GM06990 (cell line): ENCODE results near the gene IFITM2.

Experiments
- DNase-seq: peaks from one replicate; pipeline ENCODE4 v3.0.0-alpha.2; 2011; ENCODE audit not compliant: insufficient read length; ENCODE audit errors: extremely low read depth
- H3K27me3 ChIP-seq: replicated peaks from 2 replicates; pipeline ENCODE4 v1.6.0; 2011; ENCODE audit warnings: low read length; ENCODE audit not compliant: control insufficient read depth, insufficient read depth
- H3K36me3 ChIP-seq: 2 replicates; pipeline ENCODE4 v1.5.1; 2011; ENCODE audit warnings: low read length; ENCODE audit not compliant: control insufficient read depth, insufficient read depth
- H3K4me3 ChIP-seq: replicated peaks from 2 replicates; pipeline ENCODE4 v1.5.1; 2011; ENCODE audit warnings: low read depth, mild to moderate bottlenecking, control low read depth, low read length
- CTCF ChIP-seq: IDR thresholded peaks from 2 replicates; pipeline ENCODE4 v1.5.1; 2011; ENCODE audit warnings: low read length, control low read depth, mild to moderate bottlenecking, inconsistent platforms; ENCODE audit not compliant: insufficient read depth, poor library complexity, severe bottlenecking

IFITM2 gene

GRCh38 chr11:276219-276618 is 31.4 kb upstream of the IFITM2 start:
- DNase-seq = no peak
- Histone ChIP-seq H3K27me3 (no peaks in the 10 kb centered on the region; the same call in 1 of the 2 replicates), H3K4me3 (no peak overlapping the region), H3K36me3 (no peaks in the 10 kb centered on the region)
- TF ChIP-seq CTCF = no peak

- H3K27me3 ChIP-seq = peaks cover 2% of the 10 kb centered on the region; the same call in 1 of the 2 replicates
- no peak for TF ChIP-seq CTCF
- H3K36me3 ChIP-seq = no peaks in the 10 kb centered on the region
- H3K4me3 ChIP-seq = no peak within 1 kb of the TSS
- no peak for DNase-seq
Observed at GRCh38 chr11:278001-278951, 29.3 kb upstream of the IFITM2 start, which contains the start of gene NLRP6. Gene NLRP6 (plus strand): TSS chr11:278407. CDS start chr11:278570, 163 bp downstream.

- H3K27me3 ChIP-seq = peaks cover 2% of the 10 kb centered on the region; the same call in 1 of the 2 replicates
Observed at GRCh38 chr11:279040-279965, 28.3 kb upstream of the IFITM2 start.

GRCh38 chr11:279966-280705 is 27.5 kb upstream of the IFITM2 start:
- no peak for DNase-seq
- H3K36me3 ChIP-seq = no peaks in the 10 kb centered on the region
- no peak overlapping the region for H3K4me3 ChIP-seq
- peaks cover 2% of the 10 kb centered on the region; the same call in 1 of the 2 replicates for H3K27me3 ChIP-seq
- no peak for TF ChIP-seq CTCF

More at GRCh38 chr11:279040-279965, 28.3 kb upstream of the IFITM2 start:
- DNase-seq = no peak
- TF ChIP-seq CTCF = no peak
- H3K4me3 ChIP-seq = no peak overlapping the region
- no peaks in the 10 kb centered on the region for H3K36me3 ChIP-seq

- no peaks in the 10 kb centered on the region for H3K36me3 ChIP-seq
- H3K4me3 ChIP-seq = no peak overlapping the region
- no peak for DNase-seq
- TF ChIP-seq CTCF = no peak
- H3K27me3 ChIP-seq = peaks cover 2% of the 10 kb centered on the region; the same call in 1 of the 2 replicates
Observed at GRCh38 chr11:280706-281485, 26.7 kb upstream of the IFITM2 start.
